AML-193 (cell line): ENCODE results near the gene SVIL.
"Not testable (repeated sequence)": the region's sequence is repeated elsewhere in the genome, so short reads cannot be mapped to it uniquely, and the experiment has no call there.

ENCODE experiments used
- DNase-seq, 2 experiments: peaks; one replicate each; lab custom pipeline; 2025; lab: John Stamatoyannopoulos, UW

The SVIL gene

DNA sequence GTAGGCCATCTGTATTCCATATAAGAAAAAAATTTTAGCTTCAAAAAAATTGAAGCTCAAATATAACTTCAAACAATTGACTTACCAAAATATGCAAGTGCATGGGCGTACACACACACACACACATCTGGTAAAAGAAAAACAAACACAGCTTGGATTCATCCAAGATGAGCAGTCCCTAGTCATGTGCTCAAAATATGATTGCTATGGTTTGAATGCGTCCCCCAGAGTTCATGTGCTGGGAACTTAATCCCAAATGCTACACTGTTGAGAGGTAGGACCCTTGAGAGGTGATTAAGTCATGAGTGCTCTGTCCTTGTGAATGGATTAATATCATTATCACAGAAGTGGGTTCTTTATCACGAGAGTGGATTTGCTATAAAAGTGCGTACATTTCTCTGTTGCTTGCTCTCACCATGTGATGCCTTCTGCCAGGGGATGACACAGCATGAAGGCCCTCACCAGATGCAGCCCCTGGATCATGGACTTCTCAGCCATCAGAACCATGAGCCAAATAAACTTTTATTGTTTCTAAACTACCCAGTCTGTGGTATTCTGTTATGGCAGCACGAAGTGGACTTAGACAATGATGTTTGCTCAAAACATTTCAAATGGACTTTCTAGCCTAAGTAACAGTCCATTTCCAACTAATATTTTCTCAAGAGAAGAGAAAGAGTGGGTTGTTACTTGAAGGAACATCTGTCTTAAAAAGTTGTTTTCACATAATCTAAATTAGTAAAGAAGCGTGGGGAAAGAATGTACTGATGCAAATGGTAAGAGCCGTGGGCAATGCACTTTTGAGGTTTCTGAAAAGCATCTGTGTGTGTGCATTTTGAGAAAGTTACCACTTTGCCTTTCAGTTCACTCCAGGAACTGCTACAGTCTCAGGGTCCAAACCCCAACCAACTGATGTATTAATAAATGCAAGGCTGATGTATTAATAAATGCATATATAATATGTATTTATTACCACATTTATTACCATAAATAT, 15.1 kb upstream of the SVIL start:
- no peak for DNase-seq

DNA sequence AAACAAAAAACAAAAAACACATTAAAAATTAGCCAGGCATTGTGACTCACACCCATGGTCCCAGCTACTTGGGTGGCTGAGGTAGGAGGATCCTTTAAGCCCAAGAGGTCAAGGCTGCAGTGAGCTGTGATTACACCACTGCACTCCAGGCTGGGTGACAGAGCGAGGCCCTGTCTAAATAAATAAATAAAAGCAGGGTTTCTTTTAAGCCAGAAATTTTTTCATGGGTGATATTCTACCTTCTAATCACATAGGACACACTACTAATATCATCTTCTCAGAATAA, 14.2 kb upstream of the SVIL start:
- no peak for DNase-seq

DNA sequence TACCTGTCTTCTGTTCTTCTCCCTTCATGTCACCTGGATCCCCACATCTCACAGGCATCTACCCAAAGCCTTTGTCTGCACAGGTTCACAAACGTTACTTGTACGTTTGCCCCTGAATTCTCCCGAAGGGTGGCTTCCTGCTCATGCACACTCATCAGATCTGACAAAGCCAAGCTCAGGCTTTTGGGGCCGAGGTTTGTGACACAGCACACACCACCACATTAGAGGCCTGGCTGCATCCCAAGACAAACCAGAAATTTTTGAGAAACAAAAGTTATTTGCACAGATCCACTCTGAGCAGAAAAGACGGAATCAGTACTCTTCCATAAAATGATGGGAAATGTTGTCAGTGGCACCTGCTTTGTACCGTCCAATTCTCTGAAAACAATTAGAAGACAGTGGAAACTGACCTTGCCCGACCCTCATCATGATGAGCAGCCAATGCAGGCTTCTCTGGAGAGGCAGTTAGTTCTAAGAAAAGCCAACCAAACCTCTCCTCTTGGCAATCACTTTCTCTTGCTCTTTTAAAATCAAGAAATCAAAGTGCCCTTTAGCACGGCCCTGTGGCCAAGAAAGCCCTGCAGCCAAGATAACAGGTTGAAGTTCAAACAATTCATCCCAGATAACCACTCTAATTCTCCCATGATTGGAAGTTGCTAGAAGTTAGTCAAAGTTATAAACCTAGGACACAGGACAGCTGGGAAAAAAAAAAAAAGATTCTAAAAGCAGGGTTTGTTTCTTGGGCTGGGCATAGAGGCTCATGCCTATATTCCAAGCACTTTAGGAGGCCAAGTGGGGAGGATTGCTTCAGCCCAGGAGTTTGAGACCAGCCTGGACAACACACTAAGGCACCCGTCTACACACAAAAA, 13.6 kb upstream of the SVIL start:
- DNase-seq = no peak

DNA sequence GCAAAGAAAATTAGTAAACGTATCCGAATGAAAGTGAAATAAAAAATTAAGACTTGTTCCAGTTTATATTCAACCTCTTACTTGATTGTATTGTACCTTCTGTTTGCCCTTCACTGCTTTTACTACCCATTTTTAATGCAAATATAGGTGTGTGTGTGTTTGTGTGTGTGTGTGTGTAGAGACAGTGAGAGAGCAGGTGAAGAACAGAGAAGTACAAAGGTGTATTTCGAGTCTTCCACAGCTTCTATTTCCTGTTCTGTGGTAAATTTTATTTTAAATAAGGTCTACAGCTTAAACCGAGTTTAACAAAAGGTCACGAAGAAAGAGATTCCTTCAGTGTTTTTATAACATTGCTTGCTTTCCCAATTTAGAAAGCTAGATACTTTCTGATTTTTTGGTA, 12.7 kb upstream of the SVIL start:
- DNase-seq = no peak

DNA sequence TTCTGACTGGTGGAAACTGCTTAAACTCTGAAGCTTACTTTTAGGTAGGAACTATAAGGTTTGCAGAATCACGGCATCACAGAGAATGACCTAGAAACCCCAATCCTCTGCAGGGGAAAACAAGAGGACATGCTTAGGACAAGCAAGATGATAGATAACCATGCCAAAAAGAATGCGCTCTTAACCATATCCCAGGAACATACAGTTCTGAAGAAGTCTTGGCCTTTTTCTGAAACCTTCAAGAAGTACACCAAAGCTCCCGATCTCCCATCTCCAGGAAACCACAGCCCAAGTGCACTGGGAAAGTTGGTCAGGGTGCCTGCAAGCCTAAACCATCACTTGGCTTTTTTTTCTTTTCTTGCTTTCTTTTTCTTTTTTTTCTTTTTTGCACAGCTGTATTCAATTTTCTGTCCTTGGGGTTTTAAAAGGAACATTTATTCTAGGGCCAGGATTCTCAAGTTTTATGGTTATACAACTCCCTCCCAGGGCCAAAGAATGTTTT, 12.2 kb upstream of the SVIL start:
- DNase-seq = no peak

DNA sequence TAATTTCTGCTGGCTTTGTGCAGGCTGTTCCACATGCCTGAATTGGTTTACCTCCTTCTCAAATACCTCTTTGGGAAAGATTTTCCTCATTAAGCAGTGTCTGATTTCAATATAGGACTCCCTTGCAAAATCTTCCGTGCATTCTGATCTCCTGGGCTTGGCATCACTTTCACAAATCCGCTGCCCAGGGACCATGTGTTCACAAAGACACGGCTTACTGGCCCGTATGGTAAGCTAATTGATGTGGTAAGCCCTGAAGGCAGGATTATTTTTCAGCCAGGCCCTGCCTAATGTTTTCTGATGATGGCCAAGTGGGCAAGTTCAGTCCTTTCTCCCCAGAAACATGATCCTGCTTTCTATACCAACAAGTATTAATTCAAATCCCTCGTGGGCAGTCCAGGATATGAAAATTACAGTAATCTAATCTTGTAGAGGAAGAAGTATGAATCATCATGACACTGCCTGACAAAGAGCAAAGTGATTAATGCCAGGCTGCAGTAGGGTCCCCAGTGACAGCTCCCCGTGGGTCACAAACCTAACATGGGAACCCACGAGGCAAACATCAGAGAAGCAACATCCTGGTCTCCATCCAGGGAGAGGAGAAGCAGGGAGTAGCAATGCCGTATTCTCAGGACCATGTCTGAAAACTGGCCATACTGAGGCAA, 11.6 kb upstream of the SVIL start:
- DNase-seq = no peak

DNA sequence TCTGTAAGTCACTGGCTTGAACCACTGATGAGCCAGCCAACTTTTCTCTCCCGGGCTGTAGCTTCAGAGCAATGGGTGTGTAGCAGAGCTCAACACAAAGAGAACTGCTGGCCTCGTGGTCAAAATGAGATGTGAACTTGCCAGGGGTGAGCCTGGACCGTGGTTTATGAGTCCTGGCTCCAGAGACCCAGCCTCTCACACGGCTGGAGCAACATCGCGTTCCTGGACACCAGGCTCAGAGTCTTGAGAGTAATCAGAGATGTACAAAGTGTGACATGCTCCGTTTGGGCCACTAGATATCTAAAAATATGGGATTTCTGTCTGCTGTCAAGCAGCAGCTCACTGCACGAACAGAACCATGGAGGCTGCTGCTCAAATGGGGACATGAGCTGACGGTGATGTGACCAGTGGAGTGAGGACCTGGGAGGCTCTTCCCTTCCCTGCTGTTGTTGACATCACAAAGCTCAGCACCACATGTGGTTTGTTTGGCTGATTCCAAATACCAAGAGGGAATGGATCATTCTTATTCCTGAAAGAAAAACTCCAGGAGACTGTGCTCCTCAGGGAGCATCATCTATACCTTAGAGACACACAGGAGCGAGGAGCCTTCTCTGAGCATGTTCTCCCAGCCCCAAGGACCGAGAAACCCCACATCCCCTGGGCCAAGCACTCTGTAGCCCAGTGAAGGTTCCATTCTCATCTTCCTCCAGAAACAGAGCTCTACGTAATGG, 9.2 kb upstream of the SVIL start:
- DNase-seq = no peak

DNA sequence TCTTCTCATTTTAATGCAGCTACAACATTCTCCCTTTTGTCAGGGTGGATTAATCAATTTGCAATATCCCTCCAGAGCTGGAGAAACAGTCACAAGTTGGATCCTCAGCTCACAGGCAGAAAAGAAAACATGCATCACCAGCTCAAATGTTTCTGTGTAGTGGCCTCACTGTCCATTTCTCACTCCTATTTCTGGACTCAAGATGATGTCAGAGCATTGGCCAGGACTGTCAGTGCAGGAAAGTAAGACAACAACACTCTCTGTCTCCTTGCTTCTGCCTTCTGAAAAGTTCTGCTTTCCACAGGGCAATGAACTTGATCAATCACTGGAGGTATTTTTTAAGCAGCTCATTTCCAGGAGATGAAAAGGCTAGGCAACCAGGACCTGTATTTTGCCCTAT, 8.2 kb upstream of the SVIL start:
- no peak for DNase-seq

DNA sequence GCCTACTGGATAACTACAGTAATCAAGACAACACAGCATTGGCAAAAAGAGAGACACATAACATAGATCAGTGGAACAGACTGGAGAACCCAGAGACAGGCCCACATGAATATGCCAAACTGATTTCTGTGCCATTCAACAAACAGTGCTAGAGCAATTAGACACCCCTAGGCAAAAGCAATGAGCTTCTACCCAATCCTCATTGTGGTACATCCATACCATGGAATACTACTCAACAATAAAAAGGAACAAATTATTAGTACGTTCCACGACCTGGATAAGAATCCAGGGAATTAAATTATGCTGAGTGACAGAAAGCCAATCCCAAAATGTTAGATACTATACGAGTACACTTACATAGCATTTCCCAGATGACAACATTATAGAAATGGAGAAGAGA, 2.8 kb upstream of the SVIL start:
- no peak for DNase-seq

DNA sequence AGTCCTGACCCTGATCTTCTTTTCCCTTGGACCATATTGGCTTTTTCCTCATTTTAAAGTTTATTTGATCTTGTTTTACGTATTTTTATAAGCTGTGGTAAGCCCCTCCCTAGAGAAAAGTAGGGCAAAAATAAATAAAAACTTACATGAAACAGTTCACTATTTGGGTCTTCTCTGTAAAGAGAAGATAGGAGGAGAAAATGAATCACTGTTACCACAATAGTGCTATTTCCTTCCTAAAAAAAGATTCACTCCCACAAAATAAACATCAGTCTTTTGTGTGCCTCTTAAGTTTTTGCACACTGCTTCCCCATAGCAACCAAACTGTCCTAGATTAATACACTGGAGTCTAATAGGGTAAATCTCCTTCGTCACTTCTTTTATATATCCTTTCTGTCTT, 1.4 kb upstream of the SVIL start:
- DNase-seq = no peak

DNA sequence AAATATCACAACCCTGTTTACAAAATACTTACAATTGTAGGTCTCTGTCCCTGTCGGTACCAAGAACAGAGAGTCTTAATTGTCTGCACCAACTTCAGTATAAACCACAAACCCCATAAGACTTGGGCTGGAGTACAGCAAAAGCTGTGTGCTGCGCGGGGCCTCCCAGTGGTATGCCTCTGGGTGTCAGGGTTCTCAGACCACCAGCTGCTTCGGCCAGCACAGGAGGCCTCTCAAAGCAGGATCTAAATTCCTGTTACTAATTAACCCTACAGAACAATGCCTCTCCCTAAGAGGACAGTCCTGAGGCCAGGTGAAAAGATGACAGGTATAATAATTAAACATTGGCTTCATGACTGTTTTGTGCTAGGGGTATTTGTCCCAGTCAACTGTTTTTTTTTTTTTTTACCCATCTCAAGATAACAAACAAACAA, 957 bp upstream of the SVIL start:
- no peak for DNase-seq

DNA sequence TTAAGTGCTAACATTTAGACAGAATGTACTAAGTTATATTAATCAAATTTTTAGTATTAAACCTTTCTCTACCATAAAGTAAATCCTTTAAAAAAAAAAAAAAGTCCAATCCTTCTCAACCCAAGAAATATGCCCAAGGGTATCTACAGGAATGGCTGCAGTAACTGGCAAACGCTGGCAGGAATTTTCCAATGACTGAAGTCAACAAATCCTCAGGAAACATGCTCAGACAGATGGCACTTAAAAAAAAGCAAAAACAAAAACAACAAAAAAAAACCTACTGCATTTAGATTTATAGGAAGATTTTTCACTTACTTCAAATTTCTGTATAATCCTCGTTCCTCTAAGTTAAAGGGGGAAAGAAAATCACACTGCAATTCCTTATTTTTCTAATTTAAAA, 666 bp downstream of the SVIL start:
- DNase-seq = no peak

DNA sequence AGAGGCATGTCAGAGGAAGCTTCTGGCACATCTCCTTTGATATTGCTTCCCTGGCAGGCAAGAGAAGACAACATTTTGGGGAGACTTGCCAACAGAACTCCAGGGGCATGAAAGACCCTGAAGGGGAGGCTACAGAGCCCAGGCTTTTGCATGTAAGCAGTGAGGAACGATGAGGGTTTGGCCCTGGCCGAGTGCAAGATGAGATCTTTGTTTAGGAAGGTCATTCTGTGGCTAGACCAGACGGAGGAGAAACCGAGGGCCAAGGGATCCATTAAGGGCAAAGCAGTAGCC, 3.8 kb downstream of the SVIL start:
- DNase-seq = no peak

DNA sequence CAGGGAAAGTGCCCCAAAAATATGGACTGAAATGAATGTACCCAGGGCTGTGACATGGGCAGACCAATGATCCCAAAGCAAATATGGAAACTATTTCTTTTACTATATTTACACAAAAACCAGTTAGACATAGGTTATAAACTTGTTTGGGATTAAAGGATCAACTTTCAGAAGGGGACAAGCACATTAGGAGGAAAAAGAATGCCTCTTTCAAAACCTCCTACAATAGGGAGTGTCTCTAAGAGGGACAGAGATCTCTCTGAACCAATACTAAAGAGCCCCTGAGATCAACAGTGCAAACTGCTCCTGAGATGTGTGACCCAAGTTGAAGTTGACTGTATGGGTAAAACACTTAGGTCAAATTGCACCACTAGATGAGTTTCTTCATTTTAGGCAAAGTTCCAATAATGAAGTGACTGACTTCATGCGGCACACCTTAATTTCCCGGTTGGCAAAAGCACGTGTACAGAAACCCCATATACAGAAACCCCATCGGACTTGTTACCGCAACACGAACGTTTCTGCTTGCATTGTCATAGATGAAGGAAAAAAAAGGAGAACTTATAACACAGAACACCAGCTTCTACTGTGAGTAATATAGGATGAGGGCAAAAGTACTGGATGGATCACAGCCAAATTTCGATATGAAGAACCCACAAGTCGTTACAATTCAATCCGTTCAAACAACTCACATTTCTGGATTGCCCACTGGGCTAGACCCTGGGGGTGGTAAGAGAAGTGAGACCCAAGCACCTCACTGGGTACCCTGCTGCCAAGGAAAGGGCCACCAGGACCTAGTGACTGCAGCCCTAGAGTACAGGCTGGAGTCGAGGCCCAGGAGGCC, 4.3 kb downstream of the SVIL start:
- DNase-seq = peak; percentile 73 to 80

DNA sequence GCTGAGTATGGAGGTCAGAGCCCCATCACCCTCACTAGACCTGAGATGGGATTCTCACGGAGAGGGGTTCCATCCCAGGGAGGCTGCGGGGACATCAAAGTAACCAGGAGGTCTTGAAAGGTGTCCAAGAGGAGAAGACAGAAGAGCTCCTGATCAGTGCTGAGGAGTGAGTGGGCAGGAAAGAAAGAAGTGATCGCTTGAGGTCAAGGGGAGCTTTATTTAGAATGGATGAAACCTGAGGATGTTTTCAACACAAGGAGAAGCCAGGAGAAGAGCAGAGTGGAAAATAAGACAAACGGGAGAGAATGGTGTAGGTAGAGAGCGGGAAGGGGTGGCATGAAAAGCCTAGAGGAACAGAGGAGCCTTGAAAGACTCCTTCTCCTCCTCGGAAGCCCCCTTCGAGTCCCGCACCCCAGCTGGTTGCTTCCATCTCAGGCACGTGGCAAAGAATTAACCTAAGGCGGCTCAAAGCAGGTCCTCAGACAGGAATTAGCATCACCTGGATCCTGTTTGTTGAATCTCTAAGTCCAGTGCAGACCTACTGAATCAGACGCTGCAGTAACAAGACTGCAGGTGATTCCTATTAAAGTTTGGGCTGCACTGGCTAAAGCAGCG, 5.8 kb downstream of the SVIL start:
- no peak for DNase-seq

DNA sequence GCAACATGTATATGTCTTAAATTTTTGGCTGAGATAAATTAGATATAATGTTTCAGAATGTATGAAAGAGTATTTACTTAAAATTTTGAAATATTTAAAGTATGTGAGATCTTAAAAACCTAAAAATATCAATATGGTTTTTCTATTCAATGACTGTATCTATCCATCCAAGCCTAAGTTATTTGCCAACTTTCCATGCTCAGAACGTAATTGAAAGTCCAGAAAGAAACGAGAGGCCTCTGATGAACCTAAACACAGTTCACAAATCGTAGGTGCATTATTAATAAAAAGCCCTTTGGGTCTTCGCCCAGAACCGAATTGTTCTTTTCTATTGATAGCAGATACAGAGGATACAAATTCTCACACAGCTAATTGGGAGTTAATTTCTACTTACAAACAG, 6.5 kb downstream of the SVIL start:
- DNase-seq = no peak

DNA sequence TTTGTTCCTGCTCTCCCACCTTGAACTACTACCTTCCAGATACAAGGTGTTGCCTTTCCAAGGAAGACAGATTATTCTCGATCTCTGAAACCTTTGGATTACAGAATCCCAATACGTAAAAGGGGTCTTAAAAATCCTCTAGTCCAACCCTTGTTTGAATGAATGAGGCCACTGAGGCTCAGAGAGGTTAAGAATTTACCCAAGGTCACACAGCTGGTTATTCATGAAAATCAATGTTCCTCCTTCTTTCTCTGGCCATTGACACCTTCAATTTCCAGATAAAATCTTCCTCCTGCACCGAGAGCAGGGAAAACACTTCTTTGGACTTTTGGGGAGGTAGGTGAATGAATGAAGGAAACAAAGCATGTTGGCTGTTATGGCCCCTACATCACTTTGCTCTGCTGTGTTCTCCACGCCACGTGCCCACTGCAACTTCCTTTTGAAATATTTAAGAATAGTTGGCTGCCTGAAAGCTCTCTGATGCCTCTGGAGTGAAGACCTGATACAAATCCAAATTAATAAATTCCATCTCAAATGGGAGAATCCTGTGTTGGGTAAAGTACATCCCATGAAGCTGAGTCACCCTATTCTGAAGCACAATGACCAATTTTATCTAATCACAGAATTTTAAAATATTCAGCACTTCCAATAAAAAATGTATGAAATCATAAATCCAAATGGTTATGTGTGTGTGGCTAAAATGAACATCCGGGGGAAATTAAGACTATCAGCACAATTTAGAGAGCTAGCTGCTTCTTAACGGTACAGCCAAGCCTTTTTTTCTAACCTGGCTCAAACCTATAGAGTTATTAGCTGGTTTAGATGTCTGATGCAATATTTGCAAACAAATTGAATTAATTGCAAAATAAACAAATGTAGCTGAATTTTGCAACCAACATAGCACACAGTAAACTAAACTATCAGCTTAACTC, 7.3 kb downstream of the SVIL start:
- DNase-seq = no peak

DNA sequence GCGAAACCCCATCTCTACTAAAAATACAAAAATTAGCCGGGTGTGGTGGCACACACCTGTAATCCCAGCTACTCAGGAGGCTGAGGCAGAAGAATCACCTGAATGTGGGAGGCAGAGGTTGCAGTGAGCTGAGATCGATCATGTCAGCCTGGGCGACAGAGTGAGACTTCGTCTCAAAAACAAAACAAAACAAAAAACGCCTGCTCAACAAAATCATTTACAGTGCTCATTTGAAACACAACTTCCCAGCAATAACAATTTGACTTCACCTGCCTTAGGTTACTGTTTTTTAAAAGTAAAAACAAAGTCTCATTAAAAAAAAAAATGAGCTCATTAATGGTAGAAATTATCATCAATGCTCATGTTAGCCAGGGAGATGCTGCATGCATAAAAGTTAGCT, 10.4 kb downstream of the SVIL start:
- DNase-seq = not testable (repeated sequence)

DNA sequence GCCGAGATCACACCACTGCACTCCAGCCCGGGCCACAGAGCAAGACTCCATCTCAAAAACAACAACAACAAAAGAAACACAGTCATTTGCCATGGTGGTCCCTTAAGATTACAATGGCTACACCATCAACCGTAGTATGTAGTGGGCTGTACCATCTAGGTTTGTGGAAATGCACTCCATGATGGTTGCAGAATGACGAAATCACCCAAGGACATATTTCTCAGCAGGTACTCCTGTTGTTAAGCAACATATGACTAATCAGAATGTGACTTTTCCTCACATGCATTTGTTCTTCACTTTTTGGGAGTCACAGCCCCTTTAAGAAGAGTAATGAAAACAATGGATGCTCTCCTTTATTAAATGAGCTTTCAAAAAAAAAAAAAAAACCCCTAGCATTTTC, 11.0 kb downstream of the SVIL start:
- peak in 1 of 2 experiments; percentile 28 for DNase-seq
